ENCODE results near the gene SFTPA1.
"Not testable (repeated sequence)": the region's sequence is repeated elsewhere in the genome, so short reads cannot be mapped to it uniquely, and the experiment has no call there.

Gene SFTPA1

DNA sequence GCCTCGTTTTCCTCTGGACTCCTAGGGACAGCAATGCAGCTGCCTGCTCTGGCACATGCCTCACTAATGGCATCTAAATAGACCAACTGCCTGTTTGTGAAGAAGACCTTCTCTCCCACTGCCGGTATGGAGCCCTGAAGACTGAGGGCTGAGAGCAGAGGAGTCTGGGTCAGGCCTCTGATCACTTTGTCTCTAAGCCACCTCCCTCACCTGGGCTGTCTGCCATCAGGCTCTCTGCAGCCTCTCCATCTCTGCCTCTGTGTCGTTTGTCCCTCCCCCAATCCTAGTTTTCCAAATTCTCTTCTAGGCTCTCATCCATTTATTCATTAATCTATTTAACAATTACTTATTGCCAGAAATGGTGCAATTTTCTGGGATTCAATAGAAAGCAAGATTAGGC, 15.2 kb upstream of the SFTPA1 start:
- H3K36me3 ChIP-seq (ENCODE audit: insufficient read depth, low read length), result no peaks in the 10 kb centered on the region
- H3K9me3 ChIP-seq (ENCODE audit: control insufficient read depth, insufficient read depth, low read length), result peaks cover 12% of the 10 kb centered on the region; the same call in 1 of the 2 replicates
- no peak overlapping the region for H3K9ac ChIP-seq (ENCODE audit: low read depth, low read length)
- H3K4me1 ChIP-seq (ENCODE audit: insufficient read depth, low read length), result no peaks in the 10 kb centered on the region

DNA sequence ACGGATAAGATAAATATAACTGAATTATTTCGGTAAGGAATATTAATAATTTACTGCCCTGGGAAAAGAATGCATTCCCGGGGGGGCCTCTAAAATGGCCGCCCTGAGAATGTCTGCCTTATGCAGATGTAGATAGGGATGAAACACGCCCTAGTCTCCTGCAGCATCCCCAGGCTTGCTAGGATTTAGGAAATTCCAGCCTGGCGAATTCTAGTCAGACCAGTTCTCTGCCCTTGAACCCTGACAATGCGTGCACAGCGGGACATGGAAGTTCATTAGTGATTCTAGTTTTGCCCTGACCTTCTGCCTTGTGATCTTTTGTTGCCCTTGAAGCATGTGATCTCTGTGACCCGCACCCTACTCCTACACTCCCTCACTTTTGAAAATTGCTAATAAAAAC, 11.1 kb upstream of the SFTPA1 start:
- not testable (repeated sequence) for H3K9ac ChIP-seq (ENCODE audit: low read depth, low read length); H3K36me3 ChIP-seq (ENCODE audit: insufficient read depth, low read length); H3K4me1 ChIP-seq (ENCODE audit: insufficient read depth, low read length)
- H3K9me3 ChIP-seq (ENCODE audit: control insufficient read depth, insufficient read depth, low read length), result peaks cover 12% of the 10 kb centered on the region; the same call in 1 of the 2 replicates

DNA sequence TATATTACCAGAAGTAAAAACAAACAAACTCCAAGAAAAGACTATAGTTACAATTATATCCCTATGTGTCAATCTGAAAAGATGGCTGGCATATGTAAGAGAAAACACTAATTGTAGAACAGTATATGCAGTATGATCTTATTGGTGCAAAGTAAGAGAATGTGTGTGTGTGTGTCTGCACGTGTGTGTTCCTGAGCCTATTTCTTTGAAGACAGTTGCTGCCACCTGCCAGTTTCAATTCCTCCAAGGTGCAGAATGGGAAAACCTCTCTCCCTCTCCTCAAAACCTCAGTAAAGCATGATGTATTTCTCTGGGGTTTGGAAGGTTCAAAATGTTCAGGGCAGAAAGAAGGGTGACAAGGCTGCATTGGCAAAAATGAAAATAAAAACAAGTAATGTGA, 8.8 kb upstream of the SFTPA1 start:
- Histone ChIP-seq H3K9me3 (ENCODE audit: control insufficient read depth, insufficient read depth, low read length) (peaks cover 12% of the 10 kb centered on the region; the same call in 1 of the 2 replicates), H3K36me3 (ENCODE audit: insufficient read depth, low read length) (no peaks in the 10 kb centered on the region), H3K9ac (ENCODE audit: low read depth, low read length) (no peak overlapping the region), H3K4me1 (ENCODE audit: insufficient read depth, low read length) (no peaks in the 10 kb centered on the region)

DNA sequence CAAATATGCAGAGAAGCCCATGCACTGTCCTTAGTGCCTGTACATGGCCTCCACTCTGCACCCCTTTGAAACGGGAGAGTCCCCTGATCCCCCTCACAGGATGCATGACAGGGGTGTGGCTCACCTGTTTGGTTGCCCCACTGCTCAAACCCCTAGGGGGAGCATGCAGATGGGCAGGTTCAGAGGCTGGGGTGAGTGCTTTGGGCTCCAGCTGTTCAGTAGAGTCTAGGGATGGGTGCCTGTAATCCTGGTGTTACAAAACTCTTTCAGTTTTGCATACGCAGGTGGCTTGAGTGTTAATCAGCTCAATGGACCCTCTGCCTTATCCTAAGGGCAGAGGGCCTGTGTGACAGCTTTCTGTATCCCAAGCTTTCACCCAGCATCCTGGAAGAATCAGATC, 7.8 kb upstream of the SFTPA1 start:
- Histone ChIP-seq H3K9me3 (ENCODE audit: control insufficient read depth, insufficient read depth, low read length) (peaks cover 8% of the 10 kb centered on the region; the same call in 1 of the 2 replicates), H3K4me1 (ENCODE audit: insufficient read depth, low read length) (no peaks in the 10 kb centered on the region), H3K36me3 (ENCODE audit: insufficient read depth, low read length) (no peaks in the 10 kb centered on the region), H3K9ac (ENCODE audit: low read depth, low read length) (no peak overlapping the region)

DNA sequence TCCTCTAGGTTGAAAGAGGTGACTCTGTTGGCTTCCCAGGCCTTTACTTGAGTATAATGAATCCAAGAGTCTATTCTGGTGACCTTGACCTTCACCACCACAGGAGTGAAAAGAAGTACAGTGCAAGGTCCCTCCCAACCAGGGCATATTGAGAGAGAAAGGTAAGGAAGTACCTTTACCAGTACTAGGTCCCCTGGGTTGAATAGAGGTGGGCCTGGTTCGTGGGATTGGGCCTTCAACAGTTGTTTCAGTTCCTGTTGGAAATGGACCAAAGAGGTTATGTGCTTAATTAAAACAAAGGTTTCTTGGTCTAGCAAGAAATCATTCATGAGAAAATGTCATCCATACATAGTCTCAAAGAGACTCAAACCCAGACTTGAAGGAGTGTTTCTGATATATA, 6.4 kb upstream of the SFTPA1 start:
- H3K36me3 ChIP-seq (ENCODE audit: insufficient read depth, low read length), result no peaks in the 10 kb centered on the region
- no peaks in the 10 kb centered on the region for H3K9me3 ChIP-seq (ENCODE audit: control insufficient read depth, insufficient read depth, low read length)
- H3K4me1 ChIP-seq (ENCODE audit: insufficient read depth, low read length), result no peaks in the 10 kb centered on the region
- no peak overlapping the region for H3K9ac ChIP-seq (ENCODE audit: low read depth, low read length)

DNA sequence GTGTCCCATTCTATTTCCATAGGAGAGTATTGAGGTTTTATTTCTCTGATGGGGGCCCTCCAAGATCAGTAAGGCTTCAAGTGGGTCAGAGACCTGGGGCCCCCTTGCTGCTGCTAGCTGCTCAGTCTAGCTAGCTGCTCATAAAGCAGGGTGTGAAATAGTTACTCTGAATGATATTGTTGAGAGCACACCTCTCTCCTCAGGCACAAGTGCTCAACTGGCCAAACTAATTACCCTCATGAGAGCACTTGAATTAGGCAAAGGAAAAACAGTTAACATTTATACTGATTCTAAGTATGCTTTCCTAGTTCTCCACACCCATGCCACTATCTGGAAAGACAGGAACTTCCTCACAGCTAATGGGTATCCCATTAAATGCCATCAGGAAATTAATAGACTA, 5.4 kb upstream of the SFTPA1 start:
- Histone ChIP-seq H3K9me3 (ENCODE audit: control insufficient read depth, insufficient read depth, low read length) (no peaks in the 10 kb centered on the region), H3K36me3 (ENCODE audit: insufficient read depth, low read length) (no peaks in the 10 kb centered on the region), H3K4me1 (ENCODE audit: insufficient read depth, low read length) (no peaks in the 10 kb centered on the region)

DNA sequence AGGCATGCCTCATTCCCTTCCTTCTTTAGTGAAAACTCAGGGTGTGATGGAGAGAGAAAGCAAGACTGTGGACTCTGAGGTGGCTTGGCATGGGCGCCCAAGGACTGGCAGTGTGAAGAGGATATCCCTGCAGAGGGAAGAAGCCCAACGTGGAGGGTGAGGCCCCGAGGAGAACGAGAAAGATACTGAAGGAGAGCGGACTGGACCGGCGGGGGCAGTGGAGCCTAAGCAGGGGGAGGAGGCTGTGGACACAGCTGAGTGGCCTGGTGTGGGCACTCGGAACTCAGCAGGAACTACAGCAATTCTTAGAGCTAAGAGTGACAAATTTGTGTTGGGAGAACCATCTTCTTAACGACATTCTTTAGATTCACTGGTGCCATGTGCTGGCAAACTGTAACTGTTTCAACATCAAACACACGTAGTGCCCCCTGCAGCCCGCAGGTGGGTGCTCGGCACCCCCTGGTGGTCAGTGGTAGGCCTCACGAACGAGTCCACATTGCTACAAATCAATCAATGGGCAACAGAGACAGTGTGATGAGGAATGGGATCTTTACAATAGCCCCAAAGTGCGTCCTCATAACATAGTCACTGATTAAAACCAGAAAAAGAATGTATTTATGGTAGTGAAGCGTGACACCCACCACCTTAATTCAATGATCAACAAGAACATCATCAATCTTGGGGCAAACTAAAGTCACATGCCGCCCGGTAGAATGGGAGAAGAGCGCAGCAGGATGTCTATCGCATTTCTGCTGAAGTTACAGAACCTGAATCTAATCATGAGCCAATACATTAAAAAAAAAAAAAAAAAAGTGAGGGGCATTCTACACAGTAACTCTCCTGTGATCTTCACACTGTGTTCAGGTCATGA, 2.0 kb upstream of the SFTPA1 start:
- no peaks in the 10 kb centered on the region for H3K4me1 ChIP-seq (ENCODE audit: insufficient read depth, low read length)
- H3K36me3 ChIP-seq (ENCODE audit: insufficient read depth, low read length), result no peaks in the 10 kb centered on the region
- no peaks in the 10 kb centered on the region for H3K9me3 ChIP-seq (ENCODE audit: control insufficient read depth, insufficient read depth, low read length)

More for the DNA sequence above, 5.4 kb upstream of the SFTPA1 start:
- H3K9ac ChIP-seq (ENCODE audit: low read depth, low read length), result no peak overlapping the region

DNA sequence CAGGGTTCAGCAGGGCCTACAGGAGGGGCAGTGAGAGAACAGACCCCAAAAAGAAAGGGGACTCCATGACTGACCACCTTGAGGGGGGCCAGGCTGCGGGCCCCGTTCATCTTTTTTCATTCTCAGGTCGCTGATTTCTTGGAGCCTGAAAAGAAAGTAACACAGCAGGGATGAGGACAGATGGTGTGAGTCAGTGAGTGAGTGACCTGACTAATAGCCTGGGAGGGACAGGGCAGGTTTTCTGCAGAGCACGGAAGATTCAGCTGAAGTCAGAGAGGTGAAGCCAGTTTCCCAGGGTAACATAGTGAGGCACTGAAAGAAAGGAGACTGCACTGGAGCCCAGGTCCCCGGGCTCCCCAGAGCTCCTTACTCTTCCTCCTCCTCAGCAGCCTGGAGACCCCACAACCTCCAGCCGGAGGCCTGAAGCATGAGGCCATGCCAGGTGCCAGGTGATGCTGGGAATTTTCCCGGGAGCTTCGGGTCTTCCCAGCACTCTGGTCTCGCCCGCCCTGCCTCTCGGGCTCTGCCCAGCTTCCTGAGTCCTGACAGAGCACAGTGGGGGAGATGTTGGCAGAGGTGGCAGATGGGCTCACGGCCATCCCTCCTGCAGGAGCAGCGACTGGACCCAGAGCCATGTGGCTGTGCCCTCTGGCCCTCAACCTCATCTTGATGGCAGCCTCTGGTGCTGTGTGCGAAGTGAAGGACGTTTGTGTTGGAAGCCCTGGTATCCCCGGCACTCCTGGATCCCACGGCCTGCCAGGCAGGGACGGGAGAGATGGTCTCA, 646 bp downstream of the SFTPA1 start:
- not testable (repeated sequence) for H3K36me3 ChIP-seq (ENCODE audit: insufficient read depth, low read length); H3K9ac ChIP-seq (ENCODE audit: low read depth, low read length); H3K4me1 ChIP-seq (ENCODE audit: insufficient read depth, low read length); H3K9me3 ChIP-seq (ENCODE audit: control insufficient read depth, insufficient read depth, low read length)

More for the DNA sequence above, 2.0 kb upstream of the SFTPA1 start:
- no peak overlapping the region for H3K9ac ChIP-seq (ENCODE audit: low read depth, low read length)

DNA sequence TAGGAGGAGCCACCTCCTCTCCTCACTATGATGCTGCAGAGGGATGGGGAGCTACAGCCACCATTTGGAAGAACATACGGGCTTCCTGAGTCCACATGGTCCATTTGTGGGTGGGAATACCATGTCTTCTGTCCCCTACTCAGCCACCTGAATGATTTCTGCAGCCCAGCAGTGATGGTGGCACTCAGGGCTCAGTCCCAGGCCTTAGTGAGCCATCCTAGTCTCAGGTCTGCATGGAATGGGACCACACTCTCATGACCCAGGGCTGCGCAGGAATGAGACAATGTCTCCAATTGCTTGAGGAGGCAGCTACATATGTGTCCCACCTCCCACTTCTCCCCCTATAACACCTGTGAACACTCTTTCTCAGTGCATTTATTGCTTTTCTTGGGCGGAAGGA, 4.8 kb downstream of the SFTPA1 start:
- Histone ChIP-seq H3K9ac (ENCODE audit: low read depth, low read length) (no peak overlapping the region), H3K36me3 (ENCODE audit: insufficient read depth, low read length) (no peaks in the 10 kb centered on the region), H3K4me1 (ENCODE audit: insufficient read depth, low read length) (no peaks in the 10 kb centered on the region), H3K9me3 (ENCODE audit: control insufficient read depth, insufficient read depth, low read length) (no peaks in the 10 kb centered on the region)

DNA sequence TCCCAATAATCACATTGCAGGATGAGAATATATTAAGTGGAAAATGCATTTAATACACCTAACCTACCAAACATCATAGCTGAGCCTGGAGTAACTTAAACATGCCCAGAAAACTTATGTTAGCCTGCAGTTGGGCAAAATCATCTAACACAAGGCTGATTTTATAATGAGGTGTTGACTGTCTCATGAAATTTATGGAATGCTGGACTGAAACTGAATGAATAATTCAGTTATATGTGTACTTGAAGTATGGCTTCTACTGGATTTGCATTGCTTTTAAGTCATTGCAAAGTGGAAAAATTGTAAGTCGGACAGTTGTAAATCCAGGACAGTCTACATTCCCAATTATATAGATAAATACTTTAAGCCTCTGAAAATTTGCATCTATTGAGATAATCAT, 5.4 kb downstream of the SFTPA1 start:
- Histone ChIP-seq H3K4me1 (ENCODE audit: insufficient read depth, low read length) (no peaks in the 10 kb centered on the region), H3K9ac (ENCODE audit: low read depth, low read length) (no peak overlapping the region), H3K9me3 (ENCODE audit: control insufficient read depth, insufficient read depth, low read length) (no peaks in the 10 kb centered on the region), H3K36me3 (ENCODE audit: insufficient read depth, low read length) (no peaks in the 10 kb centered on the region)

DNA sequence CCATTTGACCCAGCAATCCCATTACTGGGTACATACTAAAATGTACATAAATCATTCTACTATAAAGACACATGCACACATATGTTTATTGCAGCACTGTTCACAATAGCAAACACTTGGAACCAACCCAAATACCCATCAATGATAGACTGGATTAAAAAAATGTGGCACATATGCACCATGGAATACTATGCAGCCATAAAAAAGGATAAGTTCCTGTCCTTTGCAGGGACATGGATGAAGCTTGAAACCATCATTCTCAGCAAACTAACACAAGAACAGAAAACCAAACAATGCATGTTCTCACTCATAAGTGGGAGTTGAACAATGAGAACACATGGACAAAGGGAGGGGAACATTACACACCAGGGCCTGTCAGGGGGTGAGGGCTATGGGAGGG, 12.9 kb downstream of the SFTPA1 start:
- H3K9me3 ChIP-seq (ENCODE audit: control insufficient read depth, insufficient read depth, low read length); H3K36me3 ChIP-seq (ENCODE audit: insufficient read depth, low read length); H3K9ac ChIP-seq (ENCODE audit: low read depth, low read length); H3K4me1 ChIP-seq (ENCODE audit: insufficient read depth, low read length): not testable (repeated sequence)

DNA sequence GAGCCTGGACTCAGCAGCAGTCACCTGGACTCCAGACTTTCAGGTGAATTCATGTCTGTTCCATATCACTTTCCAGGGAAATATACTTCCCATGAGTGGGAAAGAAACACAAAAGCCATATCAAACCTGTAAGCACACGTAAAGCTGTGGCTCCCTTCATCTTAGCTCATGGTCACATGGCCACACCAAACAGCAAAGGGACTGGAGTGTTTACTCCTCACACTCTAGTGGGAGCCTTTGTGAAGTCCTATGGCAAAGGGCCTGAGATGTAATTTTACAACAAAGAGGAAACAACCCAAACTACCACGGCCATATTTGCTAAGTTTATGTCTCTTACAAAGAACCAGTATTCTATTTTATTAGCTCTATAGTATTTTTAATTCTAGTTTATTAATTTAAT, 16.3 kb downstream of the SFTPA1 start:
- no peaks in the 10 kb centered on the region for H3K9me3 ChIP-seq (ENCODE audit: control insufficient read depth, insufficient read depth, low read length)
- H3K36me3 ChIP-seq (ENCODE audit: insufficient read depth, low read length), result no peaks in the 10 kb centered on the region
- no peak overlapping the region for H3K9ac ChIP-seq (ENCODE audit: low read depth, low read length)
- no peaks in the 10 kb centered on the region for H3K4me1 ChIP-seq (ENCODE audit: insufficient read depth, low read length)

DNA sequence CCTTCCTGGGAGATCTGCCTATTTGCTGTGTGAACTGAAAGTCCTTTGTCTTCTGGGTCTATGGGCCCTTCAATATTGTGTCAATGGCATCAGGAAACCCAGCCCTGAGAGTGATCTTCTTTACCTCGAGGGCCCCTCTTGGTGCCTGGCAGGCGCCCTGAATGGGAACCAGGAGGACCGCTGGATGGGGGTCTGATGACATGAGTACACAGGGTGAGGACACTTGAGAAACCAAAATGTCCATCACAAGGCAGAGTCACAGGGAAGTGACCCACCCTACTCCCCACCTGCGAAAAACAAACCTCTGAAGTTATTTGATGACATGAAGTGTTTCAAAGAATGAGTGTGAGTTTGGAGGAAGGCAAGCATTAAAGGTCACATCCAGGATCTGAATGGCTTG, 17.3 kb downstream of the SFTPA1 start:
- Histone ChIP-seq H3K9ac (ENCODE audit: low read depth, low read length) (no peak overlapping the region), H3K4me1 (ENCODE audit: insufficient read depth, low read length) (no peaks in the 10 kb centered on the region), H3K36me3 (ENCODE audit: insufficient read depth, low read length) (no peaks in the 10 kb centered on the region), H3K9me3 (ENCODE audit: control insufficient read depth, insufficient read depth, low read length) (no peaks in the 10 kb centered on the region)

DNA sequence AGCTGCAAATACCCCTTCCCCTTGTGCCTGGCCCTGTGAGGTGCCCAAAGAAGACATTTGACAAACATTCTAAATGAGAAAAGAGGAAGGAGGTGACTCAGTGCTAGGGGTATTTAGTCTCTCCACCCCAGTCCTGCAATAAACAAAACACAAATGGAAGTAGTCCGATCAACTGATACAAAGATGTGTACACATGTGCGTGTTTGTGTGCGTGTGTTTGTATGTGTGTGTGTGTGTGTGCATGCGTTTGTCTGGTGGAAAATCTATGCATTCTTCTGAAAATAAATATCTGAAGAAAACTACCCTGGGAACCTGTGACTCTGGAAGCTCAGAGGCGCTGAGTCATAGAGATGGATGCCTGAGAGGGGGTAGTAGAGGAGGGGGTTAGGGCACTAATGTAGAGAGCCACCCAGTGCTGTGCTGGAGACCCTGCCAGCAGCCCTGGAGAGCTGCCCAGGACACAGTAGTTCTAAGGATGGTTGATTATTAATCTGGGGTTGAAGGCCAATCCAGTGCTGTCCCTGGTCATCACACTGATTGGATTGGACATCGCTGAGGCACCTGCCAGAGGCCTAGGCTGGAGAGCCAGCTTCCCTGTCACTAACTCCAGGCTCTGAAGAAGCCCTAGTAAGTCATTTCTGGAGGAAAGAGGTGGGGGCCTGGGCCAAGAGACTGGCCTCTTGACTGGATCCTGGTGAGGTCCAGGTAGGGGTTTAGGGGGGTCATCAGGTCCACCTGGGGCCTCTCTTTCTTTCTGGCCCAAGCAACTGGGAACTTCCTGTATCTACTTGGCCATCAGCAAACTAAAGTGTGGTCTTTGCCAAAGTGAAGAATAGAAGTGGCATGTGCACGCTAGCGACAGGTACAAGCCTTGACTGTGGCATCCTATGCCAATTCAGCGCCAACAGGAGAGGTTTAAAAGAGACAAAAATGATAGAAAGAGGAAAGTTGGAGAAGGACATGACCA, 18.5 kb downstream of the SFTPA1 start:
- no peaks in the 10 kb centered on the region for H3K9me3 ChIP-seq (ENCODE audit: control insufficient read depth, insufficient read depth, low read length)
- H3K4me1 ChIP-seq (ENCODE audit: insufficient read depth, low read length), result no peaks in the 10 kb centered on the region
- H3K36me3 ChIP-seq (ENCODE audit: insufficient read depth, low read length), result no peaks in the 10 kb centered on the region
- H3K9ac ChIP-seq (ENCODE audit: low read depth, low read length), result no peak overlapping the region

Measured in ES-I3 (cell line).